RKO (cell line): ENCODE data around the gene PAH.
"Not testable (repeated sequence)": the region's sequence is repeated elsewhere in the genome, so short reads cannot be mapped to it uniquely, and the experiment has no call there.

Experiments
- DNase-seq: peaks from one replicate; pipeline ENCODE4 v3.0.0-alpha.2; 2016; ENCODE audit warnings: low spot score

Gene PAH

GRCh38 chr12:102891756-102892155 lies 25.3 kb downstream of the PAH start:
- no peak for DNase-seq

GRCh38 chr12:102888511-102888910 lies 28.5 kb downstream of the PAH start:
- DNase-seq = no peak

GRCh38 chr12:102885043-102885932 lies 31.8 kb downstream of the PAH start:
- DNase-seq = no peak

GRCh38 chr12:102883204-102883799 lies 33.7 kb downstream of the PAH start:
- peak; percentile 38 for DNase-seq

- no peak for DNase-seq
Observed at GRCh38 chr12:102880783-102881182, 36.3 kb downstream of the PAH start.

GRCh38 chr12:102879144-102879763 lies 37.8 kb downstream of the PAH start:
- DNase-seq = peak; percentile 91

GRCh38 chr12:102876883-102877282 lies 40.2 kb downstream of the PAH start:
- no peak for DNase-seq

- DNase-seq = no peak
Observed at GRCh38 chr12:102874819-102875218, 42.2 kb downstream of the PAH start.

- DNase-seq = peak; percentile 18
Observed at GRCh38 chr12:102873077-102873476, 44.0 kb downstream of the PAH start.

- no peak for DNase-seq
Observed at GRCh38 chr12:102871014-102871413, 46.0 kb downstream of the PAH start.

- no peak for DNase-seq
Observed at GRCh38 chr12:102869571-102869970, 47.5 kb downstream of the PAH start.

GRCh38 chr12:102865821-102866615 lies 51.0 kb downstream of the PAH start:
- no peak for DNase-seq

GRCh38 chr12:102862486-102862885 lies 54.6 kb downstream of the PAH start:
- DNase-seq = no peak

GRCh38 chr12:102851246-102851645 lies 65.8 kb downstream of the PAH start:
- no peak for DNase-seq

- no peak for DNase-seq
Observed at GRCh38 chr12:102849722-102850447, 67.2 kb downstream of the PAH start.

GRCh38 chr12:102848832-102849231 lies 68.2 kb downstream of the PAH start:
- no peak for DNase-seq

GRCh38 chr12:102847131-102847530 lies 69.9 kb downstream of the PAH start:
- DNase-seq = no peak

GRCh38 chr12:102833687-102834441 lies 83.2 kb downstream of the PAH start:
- no peak for DNase-seq

GRCh38 chr12:102832826-102833225 lies 84.2 kb downstream of the PAH start:
- not testable (repeated sequence) for DNase-seq

GRCh38 chr12:102824218-102824835 lies 92.7 kb downstream of the PAH start:
- no peak for DNase-seq
